Stomach smooth muscle (tissue), 2 donors: Measurements from ENCODE around the gene HEATR9.

Experiments
- H3K27ac ChIP-seq: one replicate; pipeline ENCODE4 v1.7.0; 2013; ENCODE audit warnings: mild to moderate bottlenecking, low read length, inconsistent platforms
- H3K27me3 ChIP-seq, 2 donors: one replicate each; pipeline ENCODE4 v1.7.0; 2013; ENCODE audit warnings: low read length in 2 of 2; ENCODE audit not compliant: insufficient read depth in 2 of 2, control insufficient read depth in 1 of 2
- H3K36me3 ChIP-seq, 2 donors: one replicate each; pipeline ENCODE4 v1.7.0; 2013; ENCODE audit warnings: low read length in 2 of 2; ENCODE audit not compliant: control insufficient read depth in 2 of 2, insufficient read depth in 2 of 2
- H3K4me1 ChIP-seq: one replicate; pipeline ENCODE4 v1.7.0; 2013; ENCODE audit warnings: low read length; ENCODE audit not compliant: control insufficient read depth, insufficient read depth
- H3K4me3 ChIP-seq, 2 donors: one replicate each; pipeline ENCODE4 v1.7.0; 2013; ENCODE audit warnings: low read length in 2 of 2
- H3K9ac ChIP-seq, 2 donors: one replicate each; pipeline ENCODE4 v1.7.0; 2013; ENCODE audit warnings: low read length in 2 of 2, mild to moderate bottlenecking in 1 of 2
- H3K9me3 ChIP-seq, 2 donors: one replicate each; pipeline ENCODE4 v1.7.0; 2013; ENCODE audit warnings: low read length in 2 of 2; ENCODE audit not compliant: control insufficient read depth in 2 of 2
- donor health status: healthy.
- donor health status: Pancreatic carcinoma.

The HEATR9 gene

GRCh38 chr17:35868737-35869136 lies at the start of gene HEATR9:
HEATR9 (minus strand) TSS chr17:35868891; CDS start chr17:35868742, 149 bp downstream.
- peaks cover 0 to 4% of the 10 kb centered on the region in 2 donors for H3K36me3 ChIP-seq
- H3K4me3 ChIP-seq: no peak within 1 kb of the TSS
- H3K4me1 ChIP-seq: no peaks in the 10 kb centered on the region
- H3K27ac ChIP-seq: no peak within 1 kb of the TSS
- no peaks in the 10 kb centered on the region for H3K27me3 ChIP-seq
- no peak within 1 kb of the TSS for H3K9ac ChIP-seq
- no peaks in the 10 kb centered on the region for H3K9me3 ChIP-seq

- H3K27ac ChIP-seq: no peak overlapping the region
- no peaks in the 10 kb centered on the region for H3K36me3 ChIP-seq
- peaks cover 0 to 3% of the 10 kb centered on the region in 2 donors for H3K9me3 ChIP-seq
- H3K4me3 ChIP-seq: no peak overlapping the region
- H3K27me3 ChIP-seq: no peaks in the 10 kb centered on the region
- H3K4me1 ChIP-seq: no peaks in the 10 kb centered on the region
- no peak overlapping the region for H3K9ac ChIP-seq
Observed at GRCh38 chr17:35917519-35918213, 49.0 kb upstream of the HEATR9 start.

- no peak overlapping the region for H3K27ac ChIP-seq
Observed at GRCh38 chr17:35915153-35915964, 46.7 kb upstream of the HEATR9 start.

GRCh38 chr17:35914354-35914753 lies 45.7 kb upstream of the HEATR9 start:
- H3K27ac ChIP-seq: no peak overlapping the region

More at GRCh38 chr17:35915153-35915964, 46.7 kb upstream of the HEATR9 start:
- H3K27me3 ChIP-seq: no peaks in the 10 kb centered on the region
- H3K4me3 ChIP-seq: no peak overlapping the region
- no peaks in the 10 kb centered on the region for H3K36me3 ChIP-seq
- H3K9ac ChIP-seq: no peak overlapping the region
- no peaks in the 10 kb centered on the region for H3K4me1 ChIP-seq
- peaks cover 0 to 3% of the 10 kb centered on the region in 2 donors for H3K9me3 ChIP-seq

GRCh38 chr17:35913609-35914008 lies 44.9 kb upstream of the HEATR9 start:
- no peaks in the 10 kb centered on the region for H3K36me3 ChIP-seq
- H3K9ac ChIP-seq: no peak overlapping the region
- no peaks in the 10 kb centered on the region for H3K4me1 ChIP-seq
- no peak overlapping the region for H3K27ac ChIP-seq
- H3K4me3 ChIP-seq: no peak overlapping the region
- H3K9me3 ChIP-seq: peaks cover 0 to 3% of the 10 kb centered on the region in 2 donors
- H3K27me3 ChIP-seq: no peaks in the 10 kb centered on the region

More at GRCh38 chr17:35914354-35914753, 45.7 kb upstream of the HEATR9 start:
- no peaks in the 10 kb centered on the region for H3K27me3 ChIP-seq
- no peak overlapping the region for H3K9ac ChIP-seq
- H3K36me3 ChIP-seq: no peaks in the 10 kb centered on the region
- peaks cover 0 to 3% of the 10 kb centered on the region in 2 donors for H3K9me3 ChIP-seq
- no peak overlapping the region for H3K4me3 ChIP-seq
- H3K4me1 ChIP-seq: no peaks in the 10 kb centered on the region

GRCh38 chr17:35912942-35913341 lies 44.3 kb upstream of the HEATR9 start:
- no peak overlapping the region for H3K9ac ChIP-seq
- no peaks in the 10 kb centered on the region for H3K4me1 ChIP-seq
- peaks cover 0 to 3% of the 10 kb centered on the region in 2 donors for H3K9me3 ChIP-seq
- no peak overlapping the region for H3K27ac ChIP-seq
- H3K27me3 ChIP-seq: no peaks in the 10 kb centered on the region
- H3K36me3 ChIP-seq: no peaks in the 10 kb centered on the region
- H3K4me3 ChIP-seq: no peak overlapping the region

- Histone ChIP-seq H3K27me3 (no peaks in the 10 kb centered on the region), H3K36me3 (no peaks in the 10 kb centered on the region), H3K4me1 (no peaks in the 10 kb centered on the region), H3K9me3 (peaks cover 0 to 3% of the 10 kb centered on the region in 2 donors), H3K27ac (no peak overlapping the region), H3K4me3 (no peak overlapping the region), H3K9ac (no peak overlapping the region)
Observed at GRCh38 chr17:35912339-35912912, 43.7 kb upstream of the HEATR9 start.

- no peak overlapping the region for H3K27ac ChIP-seq
- H3K9me3 ChIP-seq: peaks cover 0 to 3% of the 10 kb centered on the region in 2 donors
- H3K4me1 ChIP-seq: no peaks in the 10 kb centered on the region
Observed at GRCh38 chr17:35909408-35909807, 40.7 kb upstream of the HEATR9 start.

GRCh38 chr17:35907691-35908090 lies 39.0 kb upstream of the HEATR9 start:
- H3K4me3 ChIP-seq: no peak overlapping the region
- no peak overlapping the region for H3K27ac ChIP-seq
- H3K9ac ChIP-seq: no peak overlapping the region
- no peaks in the 10 kb centered on the region for H3K9me3 ChIP-seq
- no peaks in the 10 kb centered on the region for H3K36me3 ChIP-seq
- H3K27me3 ChIP-seq: no peaks in the 10 kb centered on the region
- no peaks in the 10 kb centered on the region for H3K4me1 ChIP-seq

More at GRCh38 chr17:35909408-35909807, 40.7 kb upstream of the HEATR9 start:
- Histone ChIP-seq H3K27me3 (no peaks in the 10 kb centered on the region), H3K36me3 (no peaks in the 10 kb centered on the region), H3K4me3 (no peak overlapping the region), H3K9ac (no peak overlapping the region)

GRCh38 chr17:35906926-35907637 lies 38.4 kb upstream of the HEATR9 start:
- H3K4me1 ChIP-seq: no peaks in the 10 kb centered on the region
- no peaks in the 10 kb centered on the region for H3K9me3 ChIP-seq
- H3K4me3 ChIP-seq: no peak overlapping the region
- no peaks in the 10 kb centered on the region for H3K36me3 ChIP-seq
- no peaks in the 10 kb centered on the region for H3K27me3 ChIP-seq
- no peak overlapping the region for H3K9ac ChIP-seq
- no peak overlapping the region for H3K27ac ChIP-seq
